Measurements from ENCODE around the gene SLC25A51. TPM values are rescaled to one million over a fixed set of nuclear protein-coding genes. Genes with fewer than 3 reads are reported as not detected.

SLC25A51 gene
- total RNA-seq, 1 donor from 2014 or later = 39.6 TPM

DNA sequence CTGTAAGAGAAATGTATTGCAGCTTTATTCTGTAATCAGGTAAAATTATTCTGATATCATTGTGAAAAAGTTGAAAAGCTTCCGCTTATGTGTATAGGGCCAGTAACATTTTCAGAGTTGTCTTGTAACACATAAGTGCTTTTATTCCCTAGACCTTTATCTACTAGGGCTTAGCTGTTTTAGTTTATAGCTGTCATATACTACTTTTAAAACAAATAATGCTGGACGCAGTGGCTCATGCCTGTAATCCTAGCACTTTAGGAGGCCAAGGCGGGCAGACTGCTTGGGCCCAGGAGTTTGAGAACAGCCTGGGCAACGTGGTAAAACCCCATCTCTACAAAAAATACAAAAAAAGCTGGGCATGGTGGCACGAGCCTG is 33.1 kb downstream of the SLC25A51 start:
- H3K79me2 ChIP-seq (ENCODE audit: insufficient read depth, low read length) = no peaks in the 10 kb centered on the region
- H3K4me3 Mint-ChIP-seq (ENCODE audit: unreplicated experiment) = no peak overlapping the region
- no peaks in the 10 kb centered on the region for H3K27me3 ChIP-seq (ENCODE audit: insufficient read depth, low read length)
- no peak overlapping the region for H2AFZ ChIP-seq (ENCODE audit: low read depth, low read length)
- TF ChIP-seq EZH2 (IDR thresholded peaks at IDR 0.05; ENCODE audit: insufficient read depth, low read length) = no peak
- TF ChIP-seq, protein P1, sequence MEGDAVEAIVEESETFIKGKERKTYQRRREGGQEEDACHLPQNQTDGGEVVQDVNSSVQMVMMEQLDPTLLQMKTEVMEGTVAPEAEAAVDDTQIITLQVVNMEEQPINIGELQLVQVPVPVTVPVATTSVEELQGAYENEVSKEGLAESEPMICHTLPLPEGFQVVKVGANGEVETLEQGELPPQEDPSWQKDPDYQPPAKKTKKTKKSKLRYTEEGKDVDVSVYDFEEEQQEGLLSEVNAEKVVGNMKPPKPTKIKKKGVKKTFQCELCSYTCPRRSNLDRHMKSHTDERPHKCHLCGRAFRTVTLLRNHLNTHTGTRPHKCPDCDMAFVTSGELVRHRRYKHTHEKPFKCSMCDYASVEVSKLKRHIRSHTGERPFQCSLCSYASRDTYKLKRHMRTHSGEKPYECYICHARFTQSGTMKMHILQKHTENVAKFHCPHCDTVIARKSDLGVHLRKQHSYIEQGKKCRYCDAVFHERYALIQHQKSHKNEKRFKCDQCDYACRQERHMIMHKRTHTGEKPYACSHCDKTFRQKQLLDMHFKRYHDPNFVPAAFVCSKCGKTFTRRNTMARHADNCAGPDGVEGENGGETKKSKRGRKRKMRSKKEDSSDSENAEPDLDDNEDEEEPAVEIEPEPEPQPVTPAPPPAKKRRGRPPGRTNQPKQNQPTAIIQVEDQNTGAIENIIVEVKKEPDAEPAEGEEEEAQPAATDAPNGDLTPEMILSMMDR (IDR thresholded peaks at IDR 0.05; ENCODE audit: insufficient read depth, low read depth, low read length) = no peak
- H3K4me1 ChIP-seq (ENCODE audit: insufficient read depth, low read length) = no peaks in the 10 kb centered on the region
- H3K27ac Mint-ChIP-seq (ENCODE audit: unreplicated experiment) = no peak overlapping the region
- no peak for FAIRE-seq
- no peak for DNase-seq (ENCODE audit: low read depth)
- no peaks in the 10 kb centered on the region for H3K36me3 ChIP-seq (ENCODE audit: insufficient read depth, low read length)
- peaks cover 2% of the 10 kb centered on the region for H3K36me3 Mint-ChIP-seq (ENCODE audit: low read depth, unreplicated experiment)
- H3K4me2 ChIP-seq (ENCODE audit: low read length) = no peak overlapping the region
- no peak overlapping the region for H3K9ac ChIP-seq (ENCODE audit: low read length)
- no peaks in the 10 kb centered on the region for H3K9me3 ChIP-seq (ENCODE audit: insufficient read depth, low read depth, low read length)
- H3K4me1 Mint-ChIP-seq (ENCODE audit: low read depth, unreplicated experiment) = no peaks in the 10 kb centered on the region
- H3K27me3 Mint-ChIP-seq (ENCODE audit: low read depth, unreplicated experiment) = no peaks in the 10 kb centered on the region
- no peak overlapping the region for H3K4me3 ChIP-seq (ENCODE audit: insufficient read depth, low read depth, low read length)
- H3K9me3 Mint-ChIP-seq (ENCODE audit: unreplicated experiment) = no peaks in the 10 kb centered on the region
- no peak overlapping the region for H3K27ac ChIP-seq (ENCODE audit: low read depth, low read length)
- peaks cover 4% of the 10 kb centered on the region for H4K20me1 ChIP-seq (ENCODE audit: insufficient read depth, low read length)

- H4K20me1 ChIP-seq (ENCODE audit: insufficient read depth, low read length) = peaks cover 4% of the 10 kb centered on the region
- Mint-ChIP-seq H3K27ac (ENCODE audit: unreplicated experiment) (no peak overlapping the region), H3K27me3 (ENCODE audit: low read depth, unreplicated experiment) (no peaks in the 10 kb centered on the region), H3K4me1 (ENCODE audit: low read depth, unreplicated experiment) (no peaks in the 10 kb centered on the region), H3K4me3 (ENCODE audit: unreplicated experiment) (no peak overlapping the region), H3K36me3 (ENCODE audit: low read depth, unreplicated experiment) (no peaks in the 10 kb centered on the region), H3K9me3 (ENCODE audit: unreplicated experiment) (no peaks in the 10 kb centered on the region)
- H3K27ac ChIP-seq (ENCODE audit: low read depth, low read length) = no peak overlapping the region
- H3K36me3 ChIP-seq (ENCODE audit: insufficient read depth, low read length) = no peaks in the 10 kb centered on the region
- FAIRE-seq (no peak), DNase-seq (ENCODE audit: low read depth) (no peak)
- no peaks in the 10 kb centered on the region for H3K9me3 ChIP-seq (ENCODE audit: insufficient read depth, low read depth, low read length)
- H3K27me3 ChIP-seq (ENCODE audit: insufficient read depth, low read length) = no peaks in the 10 kb centered on the region
- H3K9ac ChIP-seq (ENCODE audit: low read length) = no peak overlapping the region
- H3K79me2 ChIP-seq (ENCODE audit: insufficient read depth, low read length) = no peaks in the 10 kb centered on the region
- TF ChIP-seq, protein P1 (IDR thresholded peaks at IDR 0.05; ENCODE audit: insufficient read depth, low read depth, low read length) = no peak
- TF ChIP-seq EZH2 (IDR thresholded peaks at IDR 0.05; ENCODE audit: insufficient read depth, low read length) = no peak
- H3K4me3 ChIP-seq (ENCODE audit: insufficient read depth, low read depth, low read length) = no peak overlapping the region
- no peak overlapping the region for H2AFZ ChIP-seq (ENCODE audit: low read depth, low read length)
- no peak overlapping the region for H3K4me2 ChIP-seq (ENCODE audit: low read length)
- no peaks in the 10 kb centered on the region for H3K4me1 ChIP-seq (ENCODE audit: insufficient read depth, low read length)
Measured at GRCh38 chr9:37870081-37870798, 33.7 kb downstream of the SLC25A51 start.

GRCh38 chr9:37862530-37862929 is 41.4 kb downstream of the SLC25A51 start:
- Histone ChIP-seq H3K79me2 (ENCODE audit: insufficient read depth, low read length) (no peaks in the 10 kb centered on the region), H3K4me3 (ENCODE audit: insufficient read depth, low read depth, low read length) (no peak overlapping the region), H2AFZ (ENCODE audit: low read depth, low read length) (no peak overlapping the region), H3K27me3 (ENCODE audit: insufficient read depth, low read length) (no peaks in the 10 kb centered on the region), H3K9ac (ENCODE audit: low read length) (no peak overlapping the region), H3K36me3 (ENCODE audit: insufficient read depth, low read length) (peaks cover 26% of the 10 kb centered on the region), H3K4me1 (ENCODE audit: insufficient read depth, low read length) (no peaks in the 10 kb centered on the region), H3K4me2 (ENCODE audit: low read length) (no peak overlapping the region), H3K27ac (ENCODE audit: low read depth, low read length) (no peak overlapping the region), H4K20me1 (ENCODE audit: insufficient read depth, low read length) (peaks cover 7% of the 10 kb centered on the region), H3K9me3 (ENCODE audit: insufficient read depth, low read depth, low read length) (no peaks in the 10 kb centered on the region)
- Mint-ChIP-seq H3K4me1 (ENCODE audit: low read depth, unreplicated experiment) (no peaks in the 10 kb centered on the region), H3K36me3 (ENCODE audit: low read depth, unreplicated experiment) (peaks cover 2% of the 10 kb centered on the region), H3K9me3 (ENCODE audit: unreplicated experiment) (no peaks in the 10 kb centered on the region), H3K27ac (ENCODE audit: unreplicated experiment) (no peak overlapping the region), H3K4me3 (ENCODE audit: unreplicated experiment) (no peak overlapping the region), H3K27me3 (ENCODE audit: low read depth, unreplicated experiment) (no peaks in the 10 kb centered on the region)
- TF ChIP-seq, protein P1 (IDR thresholded peaks at IDR 0.05; ENCODE audit: insufficient read depth, low read depth, low read length) = no peak
- no peak for TF ChIP-seq EZH2 (IDR thresholded peaks at IDR 0.05; ENCODE audit: insufficient read depth, low read length)
- FAIRE-seq = no peak
- DNase-seq (ENCODE audit: low read depth) = no peak

All from astrocyte (in vitro differentiated cells and primary cell).